A549 (cell line): ENCODE measurements around the gene SYNCRIP. TPM values are rescaled to one million over a fixed set of nuclear protein-coding genes. Genes with fewer than 3 reads are reported as not detected.

Experiments used
- ATAC-seq, 2 experiments: fragments of 200-7000 bp in 1 of 2; fragments of >200 bp in 1 of 2; cut with Nextera tagmentation in 1 of 2; cut with Tn5 transposase in 1 of 2; 3 replicates each; pipeline versions ENCODE4 v1.8.0 to v1.9.1; 2018 to 2020; ENCODE audit warnings: mild to moderate bottlenecking in 1 of 2, moderate library complexity in 1 of 2
- CTCF ChIA-PET: fragments of 300-600 bp; sonication (Branson Sonifier 250); formaldehyde crosslinking; extraction: SDS; loops from one replicate; lab custom pipeline; 2021; ENCODE audit warnings: antibody characterized with exemption, inconsistent platforms; lab: Yijun Ruan, JAX
- POLR2A ChIA-PET: fragments of 350-600 bp; formaldehyde crosslinking; extraction: SDS; loops from one replicate; lab custom pipeline; 2021; ENCODE audit warnings: antibody characterized with exemption, inconsistent platforms; lab: Yijun Ruan, JAX
- DNase-seq, 2 experiments: peaks; one replicate each; pipeline versions ENCODE4 v3.0.0 to v3.0.0-alpha.2; 2011 to 2016; ENCODE audit warnings: low read depth in 1 of 2, low spot score in 1 of 2
- FAIRE-seq: peaks from 2 replicates; lab custom pipeline; 2011; peaks lifted over from hg19 to GRCh38; lab: Jason Lieb, UNC
- H3K27ac ChIP-seq, 2 experiments: fragments of >200 bp; sonication (Bioruptor Twin); formaldehyde crosslinking; 3 replicates each; pipeline ENCODE4 v1.5.1; 2016 to 2017
- H3K4me1 ChIP-seq: fragments of >200 bp; sonication (Bioruptor Twin); formaldehyde crosslinking; 3 replicates; pipeline ENCODE4 v1.6.1; 2016
- H3K4me2 ChIP-seq: fragments of >200 bp; sonication (Bioruptor Twin); formaldehyde crosslinking; 3 replicates; pipeline ENCODE4 v1.6.1; 2016
- H3K4me3 ChIP-seq: fragments of >200 bp; sonication (Bioruptor Twin); formaldehyde crosslinking; 3 replicates; pipeline ENCODE4 v1.5.1; 2016
- H3K9me3 ChIP-seq: fragments of >200 bp; sonication (Bioruptor Twin); formaldehyde crosslinking; 3 replicates; pipeline ENCODE4 v1.6.1; 2016
- ATOH8 ChIP-seq: fragments of 250-450 bp; sonication (Bioruptor Pico); IDR thresholded peaks from 2 replicates; pipeline ENCODE4 v1.5.0; 2020; ENCODE audit warnings: low read depth, mild to moderate bottlenecking, moderate library complexity
- BCL3 ChIP-seq: fragments of >200 bp; sonication (Bioruptor Twin); formaldehyde crosslinking; IDR thresholded peaks from 3 replicates; pipeline ENCODE4 v1.6.1; 2016
- BHLHE40 ChIP-seq: IDR thresholded peaks from 2 replicates; pipeline ENCODE4 v1.6.1; 2012; ENCODE audit warnings: low read depth, low read length, inconsistent platforms
- CBX2 ChIP-seq: fragments of 200-600 bp; sonication (generic); IDR thresholded peaks from 2 replicates; pipeline ENCODE4 v1.6.1; 2016; ENCODE audit warnings: low read depth, mild to moderate bottlenecking, borderline replicate concordance
- CEBPB ChIP-seq, 2 experiments: fragments of >200 bp in 1 of 2; sonication (Bioruptor Twin) in 1 of 2; formaldehyde crosslinking in 1 of 2; IDR thresholded peaks; 2 replicates each; pipeline ENCODE4 v1.6.1; 2012 to 2016
- CHD2 ChIP-seq: fragments of 150-350 bp; IDR thresholded peaks from 2 replicates; pipeline ENCODE4 v1.6.1; 2014; ENCODE audit warnings: low read length; ENCODE audit not compliant: partially characterized antibody
- E2F6 ChIP-seq: IDR thresholded peaks from 2 replicates; pipeline ENCODE4 v1.6.1; 2012; ENCODE audit warnings: low read depth, borderline replicate concordance
- EHMT2 ChIP-seq: fragments of 200-600 bp; sonication (generic); IDR thresholded peaks from 2 replicates; pipeline ENCODE4 v1.6.1; 2016; ENCODE audit warnings: antibody characterized with exemption, low read depth, mild to moderate bottlenecking, moderate library complexity
- ELK1 ChIP-seq: fragments of 150-350 bp; IDR thresholded peaks from 2 replicates; pipeline ENCODE4 v1.6.1; 2014; ENCODE audit warnings: low read depth, mild to moderate bottlenecking, low read length
- ESRRA ChIP-seq: fragments of 150-350 bp; IDR thresholded peaks from 2 replicates; pipeline ENCODE4 v1.6.1; 2014; ENCODE audit warnings: mild to moderate bottlenecking, low read length, borderline replicate concordance
- FOSB ChIP-seq: fragments of 250-450 bp; sonication (Bioruptor Pico); IDR thresholded peaks from 2 replicates; pipeline ENCODE4 v1.5.0; 2020; ENCODE audit warnings: mild to moderate bottlenecking, moderate library complexity
- FOXS1 ChIP-seq: fragments of 250-450 bp; sonication (Bioruptor Pico); IDR thresholded peaks from 2 replicates; pipeline ENCODE4 v1.5.0; 2020; ENCODE audit warnings: mild to moderate bottlenecking, moderate library complexity
- GATA3 ChIP-seq: IDR thresholded peaks from 2 replicates; pipeline ENCODE4 v1.6.1; 2012; ENCODE audit warnings: borderline replicate concordance
- HOXB5 ChIP-seq: fragments of 250-450 bp; sonication (Bioruptor Pico); IDR thresholded peaks from 2 replicates; pipeline ENCODE4 v1.5.0; 2020; ENCODE audit warnings: mild to moderate bottlenecking, moderate library complexity
- JUNB ChIP-seq: fragments of >200 bp; sonication (Bioruptor Twin); formaldehyde crosslinking; IDR thresholded peaks from 2 replicates; pipeline ENCODE4 v1.6.1; 2016
- MAFK ChIP-seq: fragments of 450-650 bp; IDR thresholded peaks from 2 replicates; pipeline ENCODE4 v1.6.1; 2014; ENCODE audit not compliant: partially characterized antibody
- MAX ChIP-seq: IDR thresholded peaks from 2 replicates; pipeline ENCODE4 v1.6.1; 2012
- MYC ChIP-seq: IDR thresholded peaks from 2 replicates; pipeline ENCODE4 v1.6.1; 2012; ENCODE audit warnings: mild to moderate bottlenecking, inconsistent platforms, low read length, improper control_type of control experiment, borderline replicate concordance
- NR3C1 ChIP-seq: fragments of >200 bp; sonication (Bioruptor Twin); formaldehyde crosslinking; IDR thresholded peaks from 3 replicates; pipeline ENCODE4 v1.6.1; 2017
- PHF8 ChIP-seq: fragments of 200-600 bp; sonication (generic); IDR thresholded peaks from 2 replicates; pipeline ENCODE4 v1.6.1; 2016; ENCODE audit warnings: low read depth, mild to moderate bottlenecking, antibody characterized with exemption, moderate library complexity, borderline replicate concordance
- POLR2A ChIP-seq: IDR thresholded peaks from 2 replicates; pipeline ENCODE4 v1.6.1; 2012; ENCODE audit warnings: mild to moderate bottlenecking, low read length
- RAD21 ChIP-seq, 2 experiments: fragments of >200 bp in 1 of 2; sonication (Bioruptor Twin) in 1 of 2; formaldehyde crosslinking in 1 of 2; IDR thresholded peaks in 1 of 2; conservative IDR thresholded peaks in 1 of 2; 2 replicates in 1 of 2; 3 replicates in 1 of 2; pipeline ENCODE4 v1.6.1; 2012 to 2018; ENCODE audit warnings: inconsistent platforms in 1 of 2
- RNF2 ChIP-seq: fragments of 200-600 bp; sonication (generic); IDR thresholded peaks from 2 replicates; pipeline ENCODE4 v1.6.1; 2016; ENCODE audit warnings: low read depth, mild to moderate bottlenecking, antibody characterized with exemption, moderate library complexity, borderline replicate concordance
- SREBF2 ChIP-seq: fragments of 450-650 bp; IDR thresholded peaks from 2 replicates; pipeline ENCODE4 v1.6.1; 2014; ENCODE audit warnings: mild to moderate bottlenecking, moderate library complexity
- TFCP2L1 ChIP-seq: fragments of 250-450 bp; sonication (Bioruptor Pico); IDR thresholded peaks from 2 replicates; pipeline ENCODE4 v1.5.0; 2021; ENCODE audit warnings: mild to moderate bottlenecking
- USF2 ChIP-seq: fragments of 450-650 bp; IDR thresholded peaks from 2 replicates; pipeline ENCODE4 v1.6.1; 2014; ENCODE audit warnings: antibody characterized with exemption
- ZFP36 ChIP-seq: fragments of 450-650 bp; IDR thresholded peaks from 2 replicates; pipeline ENCODE4 v1.6.1; 2014; ENCODE audit warnings: borderline replicate concordance; ENCODE audit not compliant: partially characterized antibody
- WGBS: methylation state at CpG from one replicate; pipeline ENCODE4 v1.1.6; 2017; ENCODE audit errors: missing lambda C conversion rate; 5-methylcytosine and 5-hydroxymethylcytosine counted together
- polyA plus RNA-seq, 4 experiments: library from polyadenylated mRNA; depleted of rRNA in 3 of 4; stranded (reverse); fragments of >200 nt; fragmentation: RNase III in 1 of 4; extraction: RNeasy Plus Mini Kit Qiagen cat#74134 plus additional on column Dnase treatment in 1 of 4; gene quantifications; 2 replicates in 3 of 4; 3 replicates in 1 of 4; pipeline ENCODE4 v1.2.3, GENCODE V29; 2011 to 2017

The SYNCRIP gene
- polyA plus RNA-seq, 2 of the 4 experiments (the other 2 are of a cell fraction): 47.5 to 102 TPM

GRCh38 chr6:85643537-85644278 lies 1.0 kb upstream of the SYNCRIP start (continued):
- TF ChIP-seq USF2 (peak; percentile 52), CEBPB (IDR thresholded peaks at IDR 0.05) (peak; percentile 88 to 98), POLR2A (peak; percentile 66), E2F6 (0 out of 2 replicates have a peak, but pooled peaks have one; percentile 42), ELK1 (no peak), NR3C1 (no peak), PHF8 (peak; percentile 84), BHLHE40 (0 out of 2 replicates have a peak, but pooled peaks have one; percentile 39), SREBF2 (no peak), ZFP36 (no peak), GATA3 (0 out of 2 replicates have a peak, but pooled peaks have one; percentile 4), FOXS1 (CRISPR knock-in tag) (no peak), ESRRA (no peak)

GRCh38 chr6:85641897-85642773 lies 551 bp downstream of the SYNCRIP start:
- DNase-seq (peak in 1 of 2 experiments; percentile 48), ATAC-seq (peak; percentile 26), FAIRE-seq (no peak)
- 3% methylated on average over 21 of the region's 85 CpGs for WGBS
- ChIA-PET CTCF (interaction anchor here (1.2 kb wide), 1 partner anchor 17 kb away, joined by 3 read pairs; no protein-coding TSS in a partner anchor), POLR2A (interaction anchor here (0.8 to 9.5 kb wide), 12 partner anchors 8 to 281 kb away, joined by 3 to 378 read pairs (median 8); partner anchors contain the start of genes NT5E and SNX14)
- Histone ChIP-seq H3K9me3 (no peaks in the 10 kb centered on the region), H3K4me2 (peak overlapping the region; percentile 77), H3K27ac (peak overlapping the region; percentile 97 to 100), H3K4me3 (peak overlapping the region; percentile 79), H3K4me1 (peaks cover 38% of the 10 kb centered on the region)
- TF ChIP-seq HOXB5 (CRISPR knock-in tag): no peak
- TF ChIP-seq MAFK: no peak
- TF ChIP-seq EHMT2: no peak
- no peak for TF ChIP-seq TFCP2L1 (CRISPR knock-in tag)
- TF ChIP-seq CBX2: no peak
- TF ChIP-seq BCL3: 0 out of 3 replicates have a peak, but pooled peaks have one; percentile 12
- TF ChIP-seq JUNB: no peak
- TF ChIP-seq RAD21 (conservative IDR thresholded peaks at IDR 0.05 in 1 of 2, IDR thresholded peaks at IDR 0.05 in 1 of 2): no peak
- no peak for TF ChIP-seq ATOH8 (CRISPR knock-in tag)
- TF ChIP-seq PHF8: peak; percentile 33; the same call in 1 of the 2 replicates
- TF ChIP-seq MAX: peak; percentile 83
- no peak for TF ChIP-seq GATA3
- TF ChIP-seq CHD2: no peak
- peak; percentile 36; the same call in 1 of the 2 replicates for TF ChIP-seq MYC
- no peak for TF ChIP-seq FOSB (CRISPR knock-in tag)
- TF ChIP-seq RNF2: no peak
